Hepatocyte (in vitro differentiated cells): ENCODE data around the gene CLPTM1.

Experiments used
- EZH2 ChIP-seq: fragments of 200-600 bp; sonication (generic); IDR thresholded peaks from 2 replicates; pipeline ENCODE4 v1.6.1; 2016; ENCODE audit warnings: antibody characterized with exemption, mild to moderate bottlenecking, borderline replicate concordance
- EZH2phosphoT487 ChIP-seq: fragments of 200-600 bp; sonication (generic); IDR thresholded peaks from one replicate; pipeline ENCODE4 v1.6.1; 2018; ENCODE audit warnings: antibody characterized with exemption, mild to moderate bottlenecking, low read depth, moderate library complexity; ENCODE audit not compliant: unreplicated experiment, severe bottlenecking
- TF ChIP-seq, protein P1 (sequence below): fragments of 200-600 bp; sonication (generic); IDR thresholded peaks from 2 replicates; pipeline ENCODE4 v1.5.1; 2016; ENCODE audit warnings: antibody characterized with exemption, mild to moderate bottlenecking; ENCODE audit not compliant: poor library complexity

DNA sequence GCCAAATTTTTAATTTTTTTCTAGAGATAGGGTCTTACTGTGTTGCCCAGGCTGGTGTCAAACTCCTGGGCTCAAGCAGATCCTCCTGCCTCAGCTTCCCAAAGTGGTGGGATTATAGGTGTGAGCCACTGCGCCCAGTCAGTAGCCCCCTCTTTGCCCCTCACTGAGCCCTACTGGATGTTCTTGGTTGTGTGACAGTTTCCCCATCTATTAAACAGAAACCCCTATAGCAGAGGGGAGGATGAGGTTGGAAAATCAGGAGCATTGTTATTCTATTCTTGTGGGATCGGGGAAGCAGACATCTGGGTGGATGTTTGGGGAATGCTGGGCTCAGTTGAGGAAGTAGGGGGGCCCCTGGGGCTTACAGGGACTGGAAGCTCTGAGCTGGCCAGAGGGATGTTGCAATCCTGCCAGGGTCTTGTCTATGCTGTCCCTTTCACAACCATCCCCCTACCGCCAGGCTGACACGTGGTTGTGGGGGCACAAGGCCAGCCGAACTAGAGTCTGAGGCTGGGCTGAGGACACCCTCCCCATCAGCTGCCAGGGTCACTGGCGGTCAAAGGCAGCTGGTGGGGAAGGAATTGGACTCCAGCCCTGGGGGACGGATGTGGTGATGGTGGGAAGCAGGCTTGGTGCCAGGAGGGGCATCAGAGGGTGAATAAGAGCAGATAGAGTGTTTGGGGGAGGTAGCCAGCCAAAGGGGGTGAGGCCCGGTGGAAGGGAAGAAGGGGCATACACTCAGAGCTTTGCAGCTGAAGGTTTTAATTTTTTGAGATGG, 29.9 kb upstream of the CLPTM1 start:
- TF ChIP-seq, protein P1, sequence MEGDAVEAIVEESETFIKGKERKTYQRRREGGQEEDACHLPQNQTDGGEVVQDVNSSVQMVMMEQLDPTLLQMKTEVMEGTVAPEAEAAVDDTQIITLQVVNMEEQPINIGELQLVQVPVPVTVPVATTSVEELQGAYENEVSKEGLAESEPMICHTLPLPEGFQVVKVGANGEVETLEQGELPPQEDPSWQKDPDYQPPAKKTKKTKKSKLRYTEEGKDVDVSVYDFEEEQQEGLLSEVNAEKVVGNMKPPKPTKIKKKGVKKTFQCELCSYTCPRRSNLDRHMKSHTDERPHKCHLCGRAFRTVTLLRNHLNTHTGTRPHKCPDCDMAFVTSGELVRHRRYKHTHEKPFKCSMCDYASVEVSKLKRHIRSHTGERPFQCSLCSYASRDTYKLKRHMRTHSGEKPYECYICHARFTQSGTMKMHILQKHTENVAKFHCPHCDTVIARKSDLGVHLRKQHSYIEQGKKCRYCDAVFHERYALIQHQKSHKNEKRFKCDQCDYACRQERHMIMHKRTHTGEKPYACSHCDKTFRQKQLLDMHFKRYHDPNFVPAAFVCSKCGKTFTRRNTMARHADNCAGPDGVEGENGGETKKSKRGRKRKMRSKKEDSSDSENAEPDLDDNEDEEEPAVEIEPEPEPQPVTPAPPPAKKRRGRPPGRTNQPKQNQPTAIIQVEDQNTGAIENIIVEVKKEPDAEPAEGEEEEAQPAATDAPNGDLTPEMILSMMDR, result no peak
- no peak for TF ChIP-seq EZH2phosphoT487
- TF ChIP-seq EZH2, result no peak
